ENCODE results near the gene RALB. TPM values are rescaled to one million over a fixed set of nuclear protein-coding genes. Genes with fewer than 3 reads are reported as not detected.

RALB gene
- total RNA-seq, 4 donors from 2014 or later: 18.9 to 81.0 (median 59.4) TPM

DNA sequence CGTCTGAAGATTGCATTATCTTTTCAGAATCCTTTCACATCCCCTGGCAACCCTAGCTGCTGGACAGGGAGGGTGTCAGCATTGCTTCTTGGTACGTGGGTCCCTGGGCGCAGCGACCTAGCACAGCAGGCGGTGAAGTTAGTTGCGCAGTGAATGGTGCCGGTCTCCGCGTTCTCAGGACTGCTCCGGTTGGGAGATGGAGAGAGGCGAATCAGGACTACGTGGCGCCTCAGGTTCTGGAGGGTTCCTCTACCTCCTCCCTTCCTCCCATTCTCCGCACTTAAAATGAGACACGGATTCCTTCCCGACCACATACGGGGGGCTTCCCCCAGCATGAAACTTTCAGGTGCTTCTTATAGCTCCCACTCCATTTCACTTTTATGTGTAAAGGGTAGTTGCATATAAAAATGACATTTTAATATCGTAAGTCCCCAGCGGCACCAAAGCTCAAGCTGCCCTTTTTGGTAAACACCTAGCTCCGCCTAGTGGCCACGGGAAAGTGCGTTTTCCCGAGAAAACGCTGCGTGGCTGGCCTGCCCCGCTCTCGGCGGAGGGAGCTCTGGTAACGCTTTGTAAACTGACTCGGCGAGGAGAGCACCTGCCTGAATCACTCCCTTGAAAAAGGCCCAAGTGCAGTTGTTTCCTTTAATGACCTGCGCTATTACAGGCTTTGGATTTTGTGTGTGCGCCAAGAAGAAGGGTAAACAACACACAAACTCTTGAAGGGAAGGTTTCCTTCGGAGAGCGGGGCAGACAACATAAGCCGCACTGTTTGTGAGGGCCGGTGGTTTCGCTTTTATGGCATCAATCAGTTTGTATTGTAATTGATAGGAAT, 60.4 kb downstream of the RALB start:
- in situ Hi-C loops (cut with MboI; ENCODE audit: low pct_ligation_motif_present in 1 of 4, low pct_unique_long_range_greater_than_20kb in 1 of 4, low sequenced_read_pairs in 3 of 4): loop anchor here in 1 of 4 donors (10.0 kb wide), 1 partner anchor 88 kb away; the partner anchor contains the start of gene TMEM185B
- intact Hi-C loops (cut with DNase I; ENCODE audit: low total_unique reads): loop anchor here (10.0 kb wide), 1 partner anchor 58 kb away; the partner anchor contains the start of gene RALB
- peaks cover 0 to 15% (median 8%) of the 10 kb centered on the region in 4 donors for H3K4me1 ChIP-seq
- H3K4me3 ChIP-seq: peak overlapping the region; percentile 1 to 55 (median 24)
- H3K36me3 ChIP-seq: no peaks in the 10 kb centered on the region
- TF ChIP-seq POLR2A (IDR thresholded peaks at IDR 0.05) (no peak), POLR2AphosphoS5 (IDR thresholded peaks at IDR 0.05) (no peak), EP300 (IDR thresholded peaks at IDR 0.05; ENCODE audit: low read depth) (no peak), CTCF (IDR thresholded peaks at IDR 0.05) (peak; percentile 80 to 89 (median 88))
- 8% methylated on average over 7 to 34 of the region's 38 CpGs for WGBS, 2 donors (ENCODE audit: low coverage in 1 of 2)
- no peaks in the 10 kb centered on the region for H3K9me3 ChIP-seq
- peak; percentile 84 for DNase-seq
- peaks cover 4% of the 10 kb centered on the region for H3K27me3 ChIP-seq
- H3K27ac ChIP-seq: peak overlapping the region in 2 of 4 donors; percentile 25 to 27

DNA sequence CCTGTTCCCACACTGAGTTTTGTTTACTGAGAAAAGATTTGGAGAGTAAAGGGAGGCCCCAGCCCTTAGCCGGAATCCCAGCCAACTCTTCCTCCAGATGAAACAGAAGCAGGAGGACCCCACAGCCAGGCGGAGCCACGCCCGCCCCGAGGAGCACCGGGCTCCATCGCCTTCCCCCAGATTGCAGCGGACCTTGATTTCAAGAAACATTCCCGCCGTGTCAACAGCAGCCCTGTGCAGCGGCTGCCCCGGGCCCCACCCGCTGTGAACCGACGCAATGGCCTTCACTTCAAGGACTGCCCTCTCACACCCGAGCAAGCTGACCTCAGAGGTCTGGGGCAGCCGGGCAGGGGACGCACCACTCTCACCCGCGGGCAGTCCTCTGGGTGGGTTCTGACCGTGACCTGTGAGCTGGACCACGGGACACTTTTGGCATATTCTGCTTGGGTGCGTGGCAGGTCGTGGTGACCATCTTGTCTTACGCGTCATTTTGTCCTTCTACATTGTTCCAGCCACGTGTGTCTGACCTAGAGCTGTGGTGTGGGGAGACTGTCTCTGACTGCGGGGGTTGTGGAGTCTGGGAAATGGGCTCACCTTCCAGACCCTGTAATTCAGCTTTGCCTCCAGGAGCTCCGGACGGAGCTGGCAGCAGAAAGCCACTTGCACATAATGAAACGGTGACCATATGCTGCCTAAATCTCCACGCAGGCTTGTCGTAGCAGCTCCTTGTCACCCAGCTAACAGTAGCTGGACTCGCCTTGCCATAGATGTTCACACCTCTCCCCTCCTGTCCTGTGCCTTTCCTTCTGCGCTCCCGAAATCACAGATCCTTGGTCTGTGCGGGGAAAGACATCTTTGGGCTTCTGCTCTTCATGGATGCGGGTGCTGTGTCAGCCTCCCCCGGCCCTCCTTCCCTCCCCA, 61.3 kb downstream of the RALB start:
- intact Hi-C loops (cut with DNase I; ENCODE audit: low total_unique reads): loop anchor here (10.0 kb wide), 1 partner anchor 59 kb away; the partner anchor contains the start of gene RALB
- in situ Hi-C loops (cut with MboI; ENCODE audit: low pct_ligation_motif_present in 1 of 4, low pct_unique_long_range_greater_than_20kb in 1 of 4, low sequenced_read_pairs in 3 of 4): loop anchor here in 1 of 4 donors (10.0 kb wide), 1 partner anchor 89 kb away; the partner anchor contains the start of gene TMEM185B
- peaks cover 0 to 17% (median 8%) of the 10 kb centered on the region in 4 donors for H3K4me1 ChIP-seq
- WGBS, 2 donors (ENCODE audit: low coverage in 1 of 2): 65 to 80% methylated on average over 3 to 39 of the region's 39 CpGs
- H3K4me3 ChIP-seq: peak overlapping the region in 3 of 4 donors; percentile 17 to 55 (median 30)
- no peaks in the 10 kb centered on the region for H3K9me3 ChIP-seq
- no peak for DNase-seq
- TF ChIP-seq POLR2A (IDR thresholded peaks at IDR 0.05): no peak
- no peak for TF ChIP-seq EP300 (IDR thresholded peaks at IDR 0.05; ENCODE audit: low read depth)
- no peak for TF ChIP-seq POLR2AphosphoS5 (IDR thresholded peaks at IDR 0.05)
- no peaks in the 10 kb centered on the region for H3K36me3 ChIP-seq
- H3K27ac ChIP-seq: peak overlapping the region in 2 of 4 donors; percentile 2 to 25
- peaks cover 7% of the 10 kb centered on the region for H3K27me3 ChIP-seq

DNA sequence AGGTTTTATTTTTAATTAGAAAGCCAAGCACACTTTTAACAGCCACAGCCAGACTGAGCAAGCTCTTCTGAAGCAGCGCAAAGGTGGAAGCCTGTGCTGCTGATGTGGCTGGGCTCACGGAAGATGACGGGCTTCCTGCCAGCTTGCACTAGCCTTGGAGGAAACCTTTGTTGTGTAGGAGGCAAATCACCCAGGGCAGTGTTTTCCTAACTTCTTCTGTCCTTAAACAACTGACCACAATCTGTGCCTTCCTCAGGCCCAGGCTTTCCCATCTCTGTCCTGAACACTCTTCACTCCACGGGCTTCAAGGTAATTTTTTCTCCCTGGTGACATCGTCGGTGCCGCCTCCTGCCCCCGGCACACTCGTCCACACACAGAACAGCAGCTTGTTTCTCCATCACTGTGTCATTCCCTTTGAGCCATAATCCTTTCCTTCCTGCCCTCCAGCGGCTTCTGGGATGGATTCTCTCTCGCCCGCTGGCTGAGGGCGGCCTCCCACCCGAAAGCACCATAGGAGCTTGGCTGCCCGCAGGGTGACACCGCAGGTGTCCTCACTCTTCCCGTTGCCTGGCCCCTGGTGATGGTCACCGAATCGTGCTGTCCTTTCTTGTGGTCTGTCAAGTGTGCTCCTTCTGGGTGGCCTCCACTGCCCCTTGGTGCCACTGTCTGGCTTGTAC, 62.2 kb downstream of the RALB start:
- peaks cover 11% of the 10 kb centered on the region for H3K27me3 ChIP-seq
- no peak for TF ChIP-seq EP300 (IDR thresholded peaks at IDR 0.05; ENCODE audit: low read depth)
- no peak for TF ChIP-seq POLR2AphosphoS5 (IDR thresholded peaks at IDR 0.05)
- TF ChIP-seq POLR2A (IDR thresholded peaks at IDR 0.05): no peak
- TF ChIP-seq CTCF (IDR thresholded peaks at IDR 0.05): no peak
- H3K36me3 ChIP-seq: no peaks in the 10 kb centered on the region
- WGBS, 2 donors (ENCODE audit: low coverage in 1 of 2): 85 to 87% methylated on average over 10 to 19 of the region's 19 CpGs
- H3K4me1 ChIP-seq: peaks cover 0 to 19% (median 8%) of the 10 kb centered on the region in 4 donors
- H3K4me3 ChIP-seq: no peak overlapping the region
- intact Hi-C loops (cut with DNase I; ENCODE audit: low total_unique reads): loop anchor here (10.0 kb wide), 1 partner anchor 60 kb away; the partner anchor contains the start of gene RALB
- H3K9me3 ChIP-seq: no peaks in the 10 kb centered on the region
- in situ Hi-C loops (cut with MboI; ENCODE audit: low pct_ligation_motif_present in 1 of 4, low pct_unique_long_range_greater_than_20kb in 1 of 4, low sequenced_read_pairs in 3 of 4): loop anchor here in 1 of 4 donors (10.0 kb wide), 1 partner anchor 90 kb away; the partner anchor contains the start of gene TMEM185B
- DNase-seq: no peak
- no peak overlapping the region for H3K27ac ChIP-seq

Data from transverse colon (tissue), 4 donors.